Stimulated activated CD8-positive, alpha-beta memory T cell treated with anti-CD3 and anti-CD28 coated beads, Interleukin-2, amount 100 ng/mL, for 48 hours (primary cell): Measurements from ENCODE around the gene MTMR3.
"Not testable (repeated sequence)": the region's sequence is repeated elsewhere in the genome, so short reads cannot be mapped to it uniquely, and the experiment has no call there.

Experiments used
- DNase-seq, 2 donors: peaks; one replicate each; pipeline ENCODE4 v3.0.0-alpha.2; 2020; ENCODE audit warnings: low read depth in 2 of 2

Gene MTMR3

DNA sequence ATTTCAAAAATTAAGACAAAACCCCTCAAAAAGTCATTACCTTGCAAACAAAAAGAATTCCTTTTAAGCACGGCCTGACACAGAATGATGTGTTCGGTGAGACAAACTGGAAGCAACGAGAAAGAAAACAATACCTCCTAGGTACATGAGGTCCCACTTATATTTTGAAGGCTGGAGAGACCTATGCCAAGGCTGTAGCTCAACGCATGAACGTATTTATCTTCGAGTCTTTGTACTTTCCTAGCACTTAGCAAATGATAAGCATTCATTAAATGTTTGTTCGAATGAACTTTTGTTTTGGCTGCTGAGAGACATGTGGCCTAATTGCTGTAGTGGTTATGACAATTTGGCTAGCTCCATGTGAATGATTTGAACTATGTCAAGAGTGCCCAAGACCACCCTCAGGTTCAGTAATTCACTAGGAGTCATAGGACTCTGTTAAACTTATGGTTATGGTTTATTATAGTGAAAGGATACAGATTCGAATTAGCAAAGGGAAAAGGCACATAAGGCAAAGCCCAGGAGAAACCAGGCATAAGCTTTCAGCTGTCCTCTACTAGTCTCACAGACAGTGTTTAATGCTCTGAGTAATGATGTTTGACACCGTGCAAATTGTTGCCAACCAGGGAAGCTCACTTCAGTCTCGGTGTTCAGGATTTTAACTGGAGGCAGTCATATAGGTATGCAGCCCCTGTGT, 171.2 kb downstream of the MTMR3 start:
- DNase-seq, result no peak

DNA sequence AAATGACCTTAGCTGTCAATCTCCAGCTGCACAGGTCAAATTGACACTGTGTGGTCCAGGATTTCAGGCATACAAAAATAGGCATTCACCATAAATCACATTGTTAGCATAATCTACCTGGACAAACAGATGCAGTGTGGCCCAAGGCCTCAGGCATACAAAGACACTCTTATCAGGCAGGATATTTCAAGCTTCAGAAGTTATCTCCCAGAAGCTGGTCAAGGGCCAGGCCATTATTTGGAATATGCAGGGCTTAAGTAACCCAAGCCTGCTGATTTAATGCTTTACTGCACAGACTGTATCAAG, 171.7 kb downstream of the MTMR3 start:
- DNase-seq, result no peak

DNA sequence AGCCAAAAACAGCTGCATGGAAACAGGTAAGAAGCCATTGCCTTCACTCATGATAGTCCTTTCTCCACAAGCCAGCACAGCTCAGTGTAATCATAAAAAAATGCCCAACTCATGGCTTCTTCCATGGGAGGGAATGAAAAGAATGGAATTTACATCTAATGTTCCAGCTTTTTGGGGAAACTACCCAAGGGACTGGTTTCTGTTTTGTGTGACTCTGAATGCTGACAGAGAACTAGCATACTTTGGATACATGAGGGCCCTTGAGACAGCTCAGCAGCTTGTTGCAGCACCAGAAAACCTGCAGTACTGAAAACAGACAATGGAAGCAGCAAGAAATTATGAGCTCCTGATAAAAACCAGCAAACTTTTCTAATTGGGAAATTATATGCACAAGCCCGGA, 173.0 kb downstream of the MTMR3 start:
- no peak for DNase-seq

DNA sequence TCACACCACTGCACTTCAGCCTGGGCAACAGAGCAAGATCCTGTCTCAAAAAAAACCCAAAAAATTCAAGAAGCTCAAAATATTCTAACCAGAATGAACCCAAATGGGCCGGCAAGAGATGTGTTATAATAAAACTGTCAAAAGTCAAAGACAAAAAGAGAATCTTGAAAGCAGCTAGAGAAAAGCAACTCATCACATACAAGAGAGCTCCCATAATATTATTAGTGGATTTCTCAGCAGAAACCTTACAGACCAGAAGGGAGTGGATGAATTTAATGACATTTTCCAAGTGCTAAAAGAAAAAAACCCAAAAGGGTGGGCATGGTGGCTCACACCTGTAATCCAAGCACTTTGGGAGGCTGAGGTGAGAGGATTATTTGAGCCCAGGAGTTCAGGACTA, 174.4 kb downstream of the MTMR3 start:
- DNase-seq, result no peak

DNA sequence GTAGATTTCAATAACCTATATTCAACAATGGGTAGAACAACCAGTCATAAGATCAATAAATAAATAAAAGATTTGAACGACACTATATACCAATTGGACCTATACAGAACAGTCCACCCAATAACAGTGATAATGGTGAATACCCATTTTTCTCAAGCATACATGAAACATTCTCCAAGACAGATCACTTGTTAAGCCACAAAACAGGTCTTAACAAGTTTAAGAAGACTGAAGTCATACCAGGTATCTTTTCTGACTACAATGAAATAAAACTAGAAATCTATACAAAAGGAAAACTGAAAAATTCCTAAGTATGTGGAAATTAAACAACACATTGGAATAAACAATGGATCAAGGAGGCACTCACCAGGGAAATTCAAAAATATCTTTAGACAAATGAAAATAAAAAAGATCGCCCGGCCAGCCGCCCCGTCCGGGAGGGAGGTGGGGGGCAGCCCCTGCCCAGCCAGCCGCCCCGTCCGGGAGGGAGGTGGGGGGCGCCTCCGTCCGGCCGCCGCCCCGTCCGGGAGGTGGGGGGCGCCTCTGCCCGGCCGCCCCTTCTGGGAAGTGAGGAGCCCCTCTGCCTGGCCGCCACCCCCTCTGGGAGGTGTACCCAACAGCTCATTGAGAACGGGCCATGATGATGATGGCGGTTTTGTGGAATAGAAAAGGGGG, 176.5 kb downstream of the MTMR3 start:
- not testable (repeated sequence) for DNase-seq

DNA sequence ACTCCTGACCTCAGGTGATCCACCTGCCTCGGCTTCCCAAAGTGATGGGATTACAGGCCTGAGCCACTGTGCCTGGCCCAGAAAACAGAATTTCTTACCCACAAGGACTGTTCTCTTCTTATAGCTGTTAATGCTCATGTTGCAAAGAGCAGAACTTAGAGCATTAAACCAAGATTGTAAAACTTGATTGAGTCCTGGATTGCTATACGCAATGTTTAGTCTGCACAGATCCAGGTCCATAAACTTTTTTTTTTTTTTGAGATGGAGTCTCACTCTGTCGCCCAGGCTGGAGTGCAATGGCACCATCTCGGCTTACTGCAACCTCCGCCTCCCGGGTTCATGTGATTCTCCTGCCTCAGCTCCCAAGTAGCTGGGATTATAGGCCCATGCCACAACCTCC, 178.1 kb downstream of the MTMR3 start:
- DNase-seq, result not testable (repeated sequence)

DNA sequence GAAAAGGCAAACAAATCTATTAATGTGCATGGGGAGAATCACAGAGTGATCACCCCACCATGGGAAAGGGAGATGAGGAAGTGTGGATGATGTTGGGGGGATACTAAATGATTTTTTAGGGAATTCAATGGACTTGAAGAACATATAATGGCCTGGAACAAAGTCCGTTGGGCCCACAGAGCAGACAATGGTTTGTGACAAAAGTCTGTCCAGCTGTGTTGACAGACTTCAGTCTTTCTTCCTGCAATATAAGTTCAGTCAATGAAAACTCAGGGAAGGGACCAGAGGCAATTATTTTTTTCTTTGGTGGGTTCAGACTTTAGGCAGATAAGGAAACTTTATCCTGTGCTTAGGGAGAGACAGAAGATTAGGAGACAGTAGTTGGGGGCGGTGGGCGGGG, 179.3 kb downstream of the MTMR3 start:
- no peak for DNase-seq

DNA sequence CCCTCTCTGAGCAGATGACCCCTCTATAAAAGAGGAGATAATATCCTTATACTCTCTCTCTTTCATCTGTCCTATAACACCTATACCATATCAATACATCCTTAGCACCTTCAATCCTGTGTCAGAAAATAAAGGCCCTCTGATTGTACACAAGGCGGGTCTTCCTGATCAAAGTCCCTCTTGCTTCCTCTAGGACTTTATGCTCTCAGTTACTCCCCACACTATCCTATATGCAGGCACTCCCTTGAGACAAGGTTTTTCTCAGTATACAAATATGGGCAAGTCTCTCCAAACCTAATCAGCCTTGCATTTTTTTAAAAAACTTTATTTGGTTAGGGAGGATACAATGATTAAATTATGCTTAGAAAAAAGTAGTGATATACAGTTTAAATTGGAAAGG, 180.0 kb downstream of the MTMR3 start:
- DNase-seq, result no peak

DNA sequence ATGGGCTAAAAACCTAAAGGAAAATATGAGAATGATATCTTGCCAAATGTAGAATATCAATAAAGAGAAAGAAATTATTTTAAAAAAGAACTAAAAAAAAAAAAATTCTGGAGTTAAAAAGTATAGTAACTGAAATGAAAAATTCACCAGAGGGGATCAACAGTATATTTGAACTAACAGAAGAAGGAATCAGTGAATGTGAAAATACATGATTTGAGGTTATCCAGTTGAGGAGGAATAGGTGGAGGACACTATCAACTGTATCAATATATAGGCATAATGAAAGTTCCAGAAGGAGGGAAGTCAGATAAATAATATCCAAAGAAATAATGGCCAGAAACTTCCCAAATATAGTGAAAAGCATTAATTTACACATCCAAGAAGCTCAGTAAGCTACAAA, 181.2 kb downstream of the MTMR3 start:
- no peak for DNase-seq

DNA sequence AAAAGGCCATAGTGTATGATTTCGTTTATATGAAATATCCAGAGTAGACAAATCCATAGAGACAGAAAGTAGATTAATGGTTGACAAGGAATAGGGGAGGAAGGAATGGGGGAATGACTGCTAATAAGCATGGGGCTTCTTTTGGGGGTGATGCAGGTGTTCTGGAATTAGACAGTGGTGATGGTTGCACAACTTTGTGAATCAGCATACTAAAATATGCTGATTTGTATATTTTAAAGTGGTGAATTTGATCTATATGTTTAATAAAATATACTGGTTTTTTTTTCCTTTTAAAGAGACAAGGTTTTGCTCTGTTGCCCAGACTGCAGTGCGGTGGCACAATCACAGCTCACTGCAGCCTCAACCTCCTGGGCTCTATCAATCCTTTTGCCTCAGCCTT, 190.8 kb downstream of the MTMR3 start:
- no peak for DNase-seq

DNA sequence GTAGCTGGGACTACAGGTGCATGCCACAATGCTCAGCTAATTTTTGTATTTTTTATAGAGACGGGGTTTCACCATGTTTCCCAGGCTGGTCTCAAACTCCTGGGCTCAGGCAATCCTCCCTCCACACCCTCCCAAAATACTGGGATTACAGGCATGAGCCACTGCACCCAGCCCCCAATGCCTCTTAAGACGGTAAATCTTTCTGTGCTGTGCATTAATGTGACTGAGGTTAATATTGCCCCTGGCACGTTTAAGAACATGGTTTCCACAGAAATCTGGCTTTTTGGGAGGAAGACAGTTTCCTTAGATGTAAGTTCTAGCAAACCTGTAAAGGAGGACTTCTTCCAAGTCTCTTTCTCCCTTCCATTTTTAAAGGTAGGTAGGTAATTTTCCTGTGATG, 191.2 kb downstream of the MTMR3 start:
- DNase-seq, result no peak

DNA sequence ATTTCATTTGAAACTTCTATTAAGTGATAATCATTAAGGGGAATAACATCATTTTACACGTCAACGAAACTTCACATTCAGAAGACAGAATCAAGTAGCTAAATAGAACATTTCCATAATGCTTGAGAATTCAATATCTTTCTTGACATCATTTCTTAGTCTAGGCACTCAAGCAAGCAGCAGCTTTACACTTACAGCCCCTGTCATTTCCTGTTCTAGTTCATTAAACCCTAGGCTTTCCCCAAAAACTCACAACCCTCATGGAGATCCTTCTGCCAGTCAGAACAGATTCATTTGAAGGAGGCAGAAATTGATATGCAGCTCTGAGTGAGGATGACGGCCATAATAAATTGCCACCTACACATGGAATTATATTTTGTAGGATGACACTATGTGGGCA, 192.0 kb downstream of the MTMR3 start:
- no peak for DNase-seq

DNA sequence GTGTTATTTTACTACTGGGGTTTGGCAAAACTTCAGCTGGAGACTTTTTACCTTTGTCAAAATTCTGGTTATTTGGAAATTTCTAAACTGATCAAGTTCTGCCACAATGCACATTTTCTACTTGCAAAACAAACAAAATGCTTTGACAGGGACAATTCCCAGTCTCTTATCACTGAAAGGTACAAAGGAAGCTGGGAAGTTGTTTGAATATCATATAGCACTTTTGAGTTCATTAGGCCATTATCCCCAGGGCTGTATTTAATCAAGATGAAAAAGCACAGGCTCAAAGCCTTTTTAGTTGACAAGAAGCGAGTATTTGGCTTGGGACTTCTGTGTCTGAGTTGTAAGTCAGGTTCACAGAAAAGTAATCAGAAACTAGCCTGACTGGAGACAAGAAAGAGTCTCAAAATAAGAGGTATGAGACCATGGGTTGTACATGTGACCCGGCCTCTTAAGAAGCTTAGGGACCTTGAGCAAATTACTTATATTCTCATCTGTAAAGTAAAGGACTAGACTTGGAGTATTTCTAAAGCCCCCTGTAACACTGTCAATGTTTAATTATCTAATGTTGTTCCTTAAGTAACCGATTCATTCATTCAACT, 194.4 kb downstream of the MTMR3 start:
- no peak for DNase-seq

DNA sequence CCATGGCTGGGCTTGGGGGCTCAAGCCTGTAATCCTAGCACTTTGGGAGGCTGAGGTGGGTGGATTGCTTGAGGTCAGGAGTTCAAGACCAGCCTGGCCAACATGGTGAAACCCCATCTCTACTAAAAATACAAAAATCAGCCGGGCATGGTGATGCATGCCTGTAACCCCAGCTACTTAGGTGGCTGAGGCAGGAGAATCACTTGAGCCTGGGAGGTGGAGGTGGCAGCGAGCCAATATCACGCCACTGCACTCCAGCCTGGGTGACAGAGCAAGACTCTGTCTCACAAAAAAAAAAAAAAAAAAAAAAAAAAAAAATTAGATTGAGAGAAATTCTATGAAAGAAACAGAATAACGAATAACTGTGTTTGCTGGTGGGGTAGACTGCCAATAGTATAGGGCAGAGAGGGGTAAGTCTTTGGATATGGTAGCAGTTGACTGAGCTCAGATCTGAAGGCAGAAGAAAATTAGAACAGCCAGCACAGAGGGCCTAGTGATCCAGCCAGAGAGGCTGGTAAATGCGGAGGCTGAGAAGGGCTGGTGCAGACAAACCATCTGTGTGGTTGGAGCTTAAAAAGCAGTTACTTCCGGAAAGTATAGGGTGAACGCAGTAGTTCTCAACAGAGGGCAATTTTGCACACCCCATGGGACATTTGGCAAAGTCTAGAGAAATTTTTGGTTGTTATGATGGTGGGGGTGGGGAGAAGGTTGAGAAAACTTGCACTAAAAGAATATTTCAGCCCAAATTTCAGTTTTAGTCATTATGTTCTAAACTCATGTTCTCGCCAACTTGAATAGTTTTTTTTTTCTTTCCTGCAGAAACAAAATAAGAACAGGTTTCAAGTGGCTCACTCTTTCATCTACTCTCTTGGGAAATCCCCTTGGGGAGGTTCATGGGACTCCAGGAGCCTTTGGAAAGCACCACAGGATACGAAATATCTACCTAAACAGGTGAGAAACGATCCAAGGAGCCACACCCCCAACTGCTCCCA, 195.6 kb downstream of the MTMR3 start:
- no peak for DNase-seq

DNA sequence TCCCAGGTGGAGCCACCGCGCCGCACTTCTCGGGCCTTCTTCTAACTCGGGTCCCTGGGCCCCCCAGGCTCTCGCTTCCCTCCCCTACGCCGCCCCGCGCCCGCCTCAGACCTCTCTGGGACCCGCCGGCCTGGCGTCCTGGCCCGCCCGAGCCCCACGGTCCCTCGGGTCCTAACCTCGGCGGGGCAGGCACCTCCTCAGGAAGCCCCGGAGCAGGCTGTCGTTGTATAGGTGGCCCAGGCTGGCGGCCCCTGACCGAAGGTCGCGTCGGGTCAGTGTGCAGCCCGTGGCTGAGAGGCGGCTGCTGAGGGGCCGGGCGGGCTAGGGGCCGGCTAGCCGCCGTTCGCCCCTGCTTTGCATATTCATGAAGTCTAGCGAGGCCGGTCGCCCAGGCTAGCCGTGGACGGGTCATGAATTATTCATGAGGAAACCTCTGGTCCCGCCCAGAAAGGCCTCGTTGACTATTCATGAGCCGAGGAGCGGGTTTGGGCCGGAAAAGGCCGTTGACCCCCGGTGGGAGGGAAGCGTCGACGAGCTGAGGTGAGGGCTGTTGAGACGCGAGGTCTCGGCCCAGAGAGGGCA, 197.1 kb downstream of the MTMR3 start, which contains the start of gene HORMAD2:
Gene HORMAD2 (plus strand): TSS at position 513 of the 582 bp plus-strand sequence. CDS start 13,489 bp downstream, outside the sequence.
- DNase-seq, result no peak
